D721Med (cell line): ENCODE results near the gene RTP3.

Experiments used
- DNase-seq: peaks from one replicate; pipeline ENCODE4 v3.0.0; 2011; ENCODE audit warnings: low spot score; ENCODE audit not compliant: insufficient read length
- FAIRE-seq: peaks from 2 replicates; lab custom pipeline; 2011; peaks lifted over from hg19 to GRCh38; lab: Jason Lieb, UNC
- CTCF ChIP-seq: IDR thresholded peaks from 2 replicates; pipeline ENCODE4 v1.5.1; 2012; ENCODE audit warnings: mild to moderate bottlenecking, control low read depth; ENCODE audit not compliant: insufficient read depth; ENCODE audit errors: missing control alignments

Gene RTP3

GRCh38 chr3:46455231-46456115, 42.3 kb upstream of the RTP3 start:
- FAIRE-seq, result no peak
- TF ChIP-seq CTCF, result no peak
- no peak for DNase-seq

DNA sequence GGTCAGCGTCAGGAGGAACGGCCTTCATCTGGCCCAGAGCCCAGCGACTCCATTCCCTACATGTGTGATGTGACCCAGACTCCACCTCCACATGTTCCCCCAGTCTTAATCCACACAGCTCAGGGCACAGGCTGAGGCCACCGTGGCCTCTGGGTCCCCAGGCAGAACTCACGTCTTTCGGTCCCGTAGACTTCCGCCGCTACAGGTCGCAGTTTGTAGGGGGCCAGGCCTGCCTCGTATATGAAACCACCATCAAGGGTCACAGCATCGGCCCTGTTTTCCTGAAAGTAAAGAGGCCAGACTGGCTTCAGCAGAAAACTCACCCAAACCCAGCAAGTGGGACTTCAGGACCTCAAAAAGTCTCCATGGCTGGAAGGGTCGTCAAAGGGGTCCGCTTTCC, 41.7 kb upstream of the RTP3 start:
- no peak for TF ChIP-seq CTCF
- no peak for FAIRE-seq
- DNase-seq, result no peak

DNA sequence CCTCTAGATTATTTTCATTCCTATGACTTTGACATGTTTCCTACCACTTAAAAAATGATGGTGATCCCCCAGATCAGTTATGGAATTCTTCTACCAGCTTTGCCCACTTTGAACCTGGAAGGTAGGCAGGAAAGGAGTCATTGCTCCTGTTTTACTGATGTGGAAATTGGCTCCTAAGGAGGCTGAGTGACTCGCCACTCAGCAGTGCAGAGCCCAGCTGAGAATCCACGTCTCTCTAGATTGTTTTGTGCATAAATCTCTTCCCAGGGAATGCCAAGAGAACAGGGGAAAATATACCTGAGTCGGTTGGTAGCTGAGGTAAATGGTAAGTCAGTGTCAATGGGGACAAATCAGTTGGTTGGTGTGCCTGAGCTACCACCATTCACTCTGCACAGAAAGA, 37.7 kb upstream of the RTP3 start:
- no peak for TF ChIP-seq CTCF

GRCh38 chr3:46462111-46462510, 35.7 kb upstream of the RTP3 start:
- no peak for DNase-seq

More for the DNA sequence above, 37.7 kb upstream of the RTP3 start:
- FAIRE-seq, result no peak
- DNase-seq, result no peak

DNA sequence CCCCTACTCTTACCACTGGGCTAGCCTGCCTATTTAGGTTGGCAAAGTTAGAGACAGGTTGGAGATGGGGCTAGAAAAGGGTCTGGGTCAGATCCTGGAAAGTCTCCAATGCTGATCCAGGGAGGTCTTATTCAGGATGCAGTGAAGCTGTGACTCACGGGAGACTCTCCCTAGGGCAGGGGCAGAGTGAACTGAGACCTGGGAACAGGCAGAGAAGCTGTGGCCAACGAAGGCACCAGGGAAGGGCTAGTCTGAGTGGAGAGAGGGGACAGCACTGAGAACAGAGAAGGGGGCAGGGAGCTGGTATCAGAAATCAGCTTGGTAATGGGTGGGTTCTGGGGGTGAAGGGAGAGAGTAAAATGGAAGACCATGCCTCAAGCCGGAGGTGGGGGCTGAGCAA, 35.3 kb upstream of the RTP3 start:
- TF ChIP-seq CTCF, result no peak
- no peak for DNase-seq
- no peak for FAIRE-seq

More at GRCh38 chr3:46462111-46462510, 35.7 kb upstream of the RTP3 start:
- FAIRE-seq, result no peak
- TF ChIP-seq CTCF, result peak; percentile 26

DNA sequence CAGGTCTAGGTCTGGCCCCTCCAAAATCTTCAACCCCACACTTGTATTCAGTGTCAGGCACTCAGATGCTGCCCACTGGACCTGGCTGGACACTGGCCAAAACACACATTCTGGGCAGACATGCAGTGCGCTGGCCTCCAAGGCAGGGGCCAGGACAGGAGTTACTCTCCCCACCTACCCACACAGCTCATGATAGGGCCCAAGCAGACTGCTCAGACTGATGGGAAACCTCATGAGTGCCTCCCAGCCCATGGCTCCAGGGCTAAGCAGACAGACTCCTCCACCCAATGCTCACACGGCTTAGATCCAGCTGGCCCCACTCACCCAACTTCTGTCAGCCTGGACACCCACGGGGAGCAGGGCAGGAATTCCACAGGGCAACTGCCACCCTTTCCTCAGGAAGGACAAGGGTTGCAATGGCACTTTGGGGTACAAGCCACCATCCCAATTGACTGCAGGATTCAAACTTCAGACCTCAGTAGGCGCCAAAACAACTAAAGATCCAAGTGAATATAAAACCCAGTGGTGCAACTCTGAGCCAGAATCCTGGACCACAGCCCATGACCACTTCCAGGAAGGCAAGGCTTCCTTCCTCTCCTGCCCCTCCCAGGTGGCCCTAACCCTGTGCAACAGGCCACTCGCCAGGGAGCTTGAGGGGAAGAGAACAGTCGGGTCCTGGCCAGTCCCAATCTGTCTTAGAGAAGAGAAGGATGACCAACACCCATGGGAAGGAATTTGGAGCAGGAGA, 34.5 kb upstream of the RTP3 start:
- DNase-seq (no peak), FAIRE-seq (no peak)
- no peak for TF ChIP-seq CTCF
